Activated effector memory CD4-positive, alpha-beta T cell treated with anti-CD3 and anti-CD28 coated beads, Interleukin-2, amount 50 U/mL, for 16 hours (primary cell): ENCODE data around the gene ACD.

ENCODE experiments used
- DNase-seq: peaks from one replicate; pipeline ENCODE4 v3.0.0-alpha.2; 2020

The ACD gene

DNA sequence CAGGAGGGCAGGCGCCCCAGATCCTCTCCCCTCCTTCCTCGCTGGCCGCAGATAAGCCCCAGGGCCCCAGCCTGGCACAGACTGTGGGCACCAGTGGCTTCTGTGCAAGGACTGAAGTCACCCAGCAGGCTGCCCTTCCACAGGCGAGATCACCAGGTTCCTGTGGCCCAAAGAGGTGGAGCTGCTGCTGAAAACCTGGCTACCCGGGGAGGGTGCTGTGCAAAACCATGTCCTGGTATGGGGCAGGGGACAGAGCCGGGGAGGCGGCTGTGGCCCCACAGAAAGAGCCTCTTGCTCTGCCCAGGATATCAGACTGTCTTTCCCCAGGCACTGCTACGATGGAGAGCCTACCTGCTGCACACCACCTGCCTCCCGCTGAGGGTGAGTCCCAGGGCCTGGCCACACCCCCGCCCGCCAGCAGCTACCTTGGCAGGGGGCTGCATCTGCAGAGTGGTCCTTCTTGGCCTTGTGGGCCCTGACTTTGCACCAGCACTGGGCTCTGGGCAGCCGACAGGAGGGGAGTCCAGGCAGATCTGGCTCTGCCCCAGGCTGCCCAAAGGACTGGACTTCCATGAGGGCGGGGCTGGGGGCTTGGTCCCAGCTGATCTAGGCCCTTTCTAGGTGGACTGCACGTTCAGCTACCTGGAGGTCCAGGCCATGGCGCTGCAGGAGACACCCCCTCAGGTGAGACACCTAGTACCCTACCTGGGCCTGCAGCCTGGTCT lies 14.5 kb downstream of the ACD start:
- DNase-seq = no peak

- no peak for DNase-seq
Measured at GRCh38 chr16:67644038-67644437, 16.0 kb downstream of the ACD start.

GRCh38 chr16:67641779-67642708 lies 18.0 kb downstream of the ACD start:
- peak; percentile 57 for DNase-seq

- DNase-seq = no peak
Measured at GRCh38 chr16:67637625-67638024, 22.4 kb downstream of the ACD start.

GRCh38 chr16:67636713-67637112 lies 23.3 kb downstream of the ACD start:
- peak; percentile 4 for DNase-seq

GRCh38 chr16:67632415-67633172 lies 27.5 kb downstream of the ACD start:
- no peak for DNase-seq

- peak; percentile 58 for DNase-seq
Measured at GRCh38 chr16:67628216-67628615, 31.8 kb downstream of the ACD start.

GRCh38 chr16:67613808-67614207 lies 46.3 kb downstream of the ACD start:
- no peak for DNase-seq

- DNase-seq = no peak
Measured at GRCh38 chr16:67608364-67608763, 51.7 kb downstream of the ACD start.
